ENCODE data around the gene VDR. TPM values are rescaled to one million over a fixed set of nuclear protein-coding genes. Genes with fewer than 3 reads are reported as not detected.

VDR gene
- total RNA-seq, 2 donors from 2014 or later, result 0.59 to 2.2 TPM

DNA sequence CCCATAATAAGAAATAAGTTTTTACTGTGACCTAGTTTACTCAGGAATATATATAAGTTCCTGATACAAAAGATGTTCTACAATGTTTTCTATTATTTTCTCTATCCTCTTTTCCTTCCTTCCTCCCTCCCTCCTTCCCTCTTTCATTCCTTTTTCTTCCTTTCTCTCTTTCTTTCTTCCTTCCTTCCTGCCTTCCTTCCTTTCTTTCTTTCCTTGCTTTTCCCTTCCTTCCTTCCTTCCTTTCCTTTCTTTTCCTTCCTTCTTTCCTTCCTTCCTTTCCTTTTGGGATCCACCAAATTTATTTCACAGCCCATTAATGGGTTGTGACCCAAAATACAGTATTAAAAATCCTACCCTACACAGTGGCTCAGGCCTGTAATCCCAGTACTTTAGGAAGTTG, 3.9 kb upstream of the VDR start:
- no peaks in the 10 kb centered on the region for H3K9me3 ChIP-seq
- no peaks in the 10 kb centered on the region for H3K27me3 ChIP-seq
- peaks cover 0 to 16% of the 10 kb centered on the region in 2 donors for H3K4me1 ChIP-seq
- no peak overlapping the region for H3K27ac ChIP-seq
- no peaks in the 10 kb centered on the region for H3K36me3 ChIP-seq
- no peak overlapping the region for H3K4me3 ChIP-seq
- no peak for DNase-seq (ENCODE audit: low spot score)
- TF ChIP-seq, protein P1, sequence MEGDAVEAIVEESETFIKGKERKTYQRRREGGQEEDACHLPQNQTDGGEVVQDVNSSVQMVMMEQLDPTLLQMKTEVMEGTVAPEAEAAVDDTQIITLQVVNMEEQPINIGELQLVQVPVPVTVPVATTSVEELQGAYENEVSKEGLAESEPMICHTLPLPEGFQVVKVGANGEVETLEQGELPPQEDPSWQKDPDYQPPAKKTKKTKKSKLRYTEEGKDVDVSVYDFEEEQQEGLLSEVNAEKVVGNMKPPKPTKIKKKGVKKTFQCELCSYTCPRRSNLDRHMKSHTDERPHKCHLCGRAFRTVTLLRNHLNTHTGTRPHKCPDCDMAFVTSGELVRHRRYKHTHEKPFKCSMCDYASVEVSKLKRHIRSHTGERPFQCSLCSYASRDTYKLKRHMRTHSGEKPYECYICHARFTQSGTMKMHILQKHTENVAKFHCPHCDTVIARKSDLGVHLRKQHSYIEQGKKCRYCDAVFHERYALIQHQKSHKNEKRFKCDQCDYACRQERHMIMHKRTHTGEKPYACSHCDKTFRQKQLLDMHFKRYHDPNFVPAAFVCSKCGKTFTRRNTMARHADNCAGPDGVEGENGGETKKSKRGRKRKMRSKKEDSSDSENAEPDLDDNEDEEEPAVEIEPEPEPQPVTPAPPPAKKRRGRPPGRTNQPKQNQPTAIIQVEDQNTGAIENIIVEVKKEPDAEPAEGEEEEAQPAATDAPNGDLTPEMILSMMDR (IDR thresholded peaks at IDR 0.05), result no peak

DNA sequence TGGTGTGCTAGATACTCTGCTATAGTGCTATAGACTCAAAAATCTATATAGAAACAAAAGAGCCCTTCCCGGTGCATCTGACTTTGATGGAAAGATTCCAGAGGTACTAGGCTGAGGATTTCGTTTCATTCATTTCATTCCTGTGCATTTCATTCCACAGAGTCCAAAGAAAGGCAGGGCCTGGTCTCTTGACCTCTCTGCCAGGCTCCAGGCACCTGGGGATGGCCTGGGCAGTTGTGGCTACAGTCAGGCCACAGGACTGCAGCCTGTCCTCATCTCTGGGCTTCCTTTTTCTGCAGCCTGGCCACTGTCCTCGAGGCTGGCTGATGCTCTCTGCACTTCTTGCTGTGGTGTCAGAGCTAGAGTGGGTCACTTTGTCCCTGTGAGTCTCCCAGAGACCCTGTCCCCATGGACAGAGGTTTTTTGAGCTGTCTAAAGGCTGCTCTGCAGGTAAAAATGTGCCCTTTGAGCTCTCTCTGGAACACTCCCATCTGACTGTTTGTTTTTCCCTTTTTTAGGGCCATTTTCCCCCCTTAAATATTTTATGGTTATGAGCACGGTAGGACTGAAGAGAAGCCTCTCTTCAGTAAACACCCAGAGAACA, 3.2 kb upstream of the VDR start:
- peaks cover 0 to 24% of the 10 kb centered on the region in 2 donors for H3K4me1 ChIP-seq
- no peak for DNase-seq (ENCODE audit: low spot score)
- no peaks in the 10 kb centered on the region for H3K36me3 ChIP-seq
- H3K27ac ChIP-seq, result no peak overlapping the region
- H3K9me3 ChIP-seq, result no peaks in the 10 kb centered on the region
- H3K27me3 ChIP-seq, result no peaks in the 10 kb centered on the region
- no peak overlapping the region for H3K4me3 ChIP-seq
- TF ChIP-seq, protein P1 (IDR thresholded peaks at IDR 0.05), result no peak

DNA sequence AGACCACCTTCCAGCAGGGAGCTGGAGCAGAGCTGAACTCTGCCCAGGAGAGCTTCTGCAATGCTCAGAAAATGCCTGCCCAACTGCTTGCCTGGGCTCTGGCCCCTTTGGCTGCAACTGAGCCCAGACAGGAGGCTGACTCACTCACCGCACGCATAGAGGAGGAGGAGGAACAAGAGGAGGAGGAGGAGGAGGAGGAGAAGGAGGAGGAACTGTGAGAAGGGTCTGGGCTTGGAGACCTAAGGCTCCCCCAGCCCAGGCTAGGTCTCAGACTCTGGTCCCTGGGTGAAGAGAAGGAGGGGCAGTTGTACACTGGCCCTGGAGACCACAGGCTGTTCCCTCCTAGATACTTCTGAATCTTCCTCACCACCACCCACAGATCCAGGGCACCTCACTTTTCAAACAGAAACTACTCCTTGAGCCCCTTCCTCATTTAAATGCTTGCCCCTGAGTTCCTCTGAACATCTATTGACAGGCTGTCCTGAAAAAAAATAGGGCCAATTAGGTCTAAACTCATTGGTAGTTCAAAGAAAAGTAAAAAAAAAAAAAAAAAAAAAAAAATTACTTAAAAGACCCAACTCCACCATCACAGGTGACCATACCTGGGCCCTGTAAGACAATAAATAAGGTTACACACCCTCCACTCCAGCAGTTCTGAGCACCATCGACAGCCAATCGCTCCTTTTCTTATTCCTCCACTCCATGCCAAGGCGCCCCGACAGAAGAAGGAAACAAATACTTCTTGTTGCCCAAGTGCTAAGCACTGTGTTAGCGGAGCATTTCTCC, 674 bp downstream of the VDR start:
- Histone ChIP-seq H3K4me1 (peaks cover 0 to 24% of the 10 kb centered on the region in 2 donors), H3K4me3 (peak overlapping the region; percentile 46 to 64), H3K36me3 (no peaks in the 10 kb centered on the region), H3K9me3 (no peaks in the 10 kb centered on the region), H3K27ac (peak overlapping the region; percentile 26 to 41), H3K27me3 (no peaks in the 10 kb centered on the region)
- DNase-seq (ENCODE audit: low spot score), result peak; percentile 76
- TF ChIP-seq, protein P1 (IDR thresholded peaks at IDR 0.05), result no peak

DNA sequence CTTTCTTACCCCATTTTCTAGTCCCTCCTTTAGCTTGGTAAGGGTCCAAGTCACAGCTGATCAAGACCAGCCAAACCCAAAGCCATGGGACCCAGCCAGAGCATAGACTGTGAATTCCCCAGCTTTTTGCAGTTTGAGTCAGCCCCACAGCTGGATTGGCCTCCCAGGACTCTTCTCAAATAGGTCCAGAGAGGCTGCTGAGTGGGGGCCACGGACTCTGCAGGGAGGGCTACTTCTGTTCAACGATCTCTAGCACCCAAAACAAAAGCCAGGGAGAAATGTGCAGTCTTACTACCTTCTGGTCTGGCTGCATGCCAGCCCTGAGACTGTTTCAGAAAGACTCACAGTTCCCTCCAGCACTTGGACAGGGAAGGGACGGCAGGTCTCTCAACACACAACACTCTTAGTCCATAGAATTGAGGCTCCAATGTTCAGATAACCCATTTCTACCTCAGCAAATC, 1.6 kb downstream of the VDR start:
- DNase-seq (ENCODE audit: low spot score), result no peak
- H3K4me1 ChIP-seq, result peaks cover 0 to 24% of the 10 kb centered on the region in 2 donors
- H3K27ac ChIP-seq, result peak overlapping the region in 1 of 2 donors; percentile 8
- TF ChIP-seq, protein P1 (IDR thresholded peaks at IDR 0.05), result no peak
- no peaks in the 10 kb centered on the region for H3K27me3 ChIP-seq
- H3K9me3 ChIP-seq, result no peaks in the 10 kb centered on the region
- no peaks in the 10 kb centered on the region for H3K36me3 ChIP-seq
- no peak overlapping the region for H3K4me3 ChIP-seq

DNA sequence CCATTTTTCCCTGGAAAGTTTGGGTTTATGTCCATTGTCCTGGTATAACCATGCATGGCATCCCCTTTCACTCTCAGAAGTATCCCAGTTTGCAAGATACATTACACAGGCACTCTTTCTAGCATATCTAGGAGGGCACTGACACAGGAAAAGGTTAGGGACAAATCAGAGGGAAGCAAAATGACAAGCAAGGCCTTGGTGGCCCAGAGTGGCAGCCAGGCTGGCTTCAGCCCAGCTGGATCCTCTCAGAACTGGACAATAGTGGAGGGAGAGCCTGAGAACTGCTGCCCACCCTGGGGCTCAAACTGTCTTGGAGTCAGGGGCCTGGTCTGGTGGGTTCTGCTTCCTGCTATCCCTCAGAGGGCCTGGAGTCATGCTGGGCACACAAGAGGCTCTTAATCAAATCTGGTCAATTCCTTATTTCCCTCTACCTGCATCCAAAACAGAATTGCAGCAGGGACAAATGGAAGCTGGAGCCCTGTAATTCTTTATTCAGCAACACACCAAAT, 2.6 kb downstream of the VDR start:
- no peak for DNase-seq (ENCODE audit: low spot score)
- TF ChIP-seq, protein P1 (IDR thresholded peaks at IDR 0.05), result no peak
- H3K4me1 ChIP-seq, result peaks cover 0 to 24% of the 10 kb centered on the region in 2 donors
- no peak overlapping the region for H3K4me3 ChIP-seq
- H3K36me3 ChIP-seq, result no peaks in the 10 kb centered on the region
- H3K9me3 ChIP-seq, result no peaks in the 10 kb centered on the region
- no peaks in the 10 kb centered on the region for H3K27me3 ChIP-seq
- H3K27ac ChIP-seq, result no peak overlapping the region
